SHP77 (cell line): Measurements from ENCODE around the gene TFRC.
"Not testable (repeated sequence)": the region's sequence is repeated elsewhere in the genome, so short reads cannot be mapped to it uniquely, and the experiment has no call there.

Source experiments
- DNase-seq, 2 experiments: peaks; one replicate each; lab custom pipeline; 2025; lab: John Stamatoyannopoulos, UW

TFRC gene

DNA sequence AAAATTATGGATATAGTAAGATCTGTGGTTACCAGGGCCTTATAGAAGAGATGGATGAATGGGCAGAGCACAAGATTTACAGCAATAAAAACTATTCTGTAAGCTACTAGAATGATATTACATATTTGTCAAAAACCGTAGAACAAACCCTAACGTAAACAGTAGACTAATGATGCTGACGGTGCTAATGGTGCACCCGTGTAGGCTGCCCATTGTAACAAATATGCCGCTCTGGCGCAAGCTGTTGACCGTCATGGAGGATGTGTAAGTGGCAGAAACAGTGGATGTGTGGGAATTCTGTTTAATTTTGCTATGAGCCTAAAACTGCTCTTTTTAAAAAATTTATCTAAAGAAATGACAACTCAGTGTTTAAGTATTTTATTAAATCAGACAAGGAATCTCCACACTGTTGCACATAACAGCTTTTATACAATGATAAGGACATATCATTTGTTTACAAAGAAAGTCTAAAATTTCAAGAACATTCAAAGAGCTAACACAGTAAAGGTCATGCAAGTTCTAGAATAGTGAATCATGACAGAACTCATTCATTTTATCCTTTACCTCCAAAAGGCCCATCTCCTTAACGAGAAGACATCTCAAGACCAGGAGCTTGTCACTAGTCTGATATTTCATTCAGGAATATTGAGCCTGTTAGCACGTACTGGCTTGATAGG, 32.8 kb downstream of the TFRC start:
- DNase-seq: no peak

GRCh38 chr3:196047391-196048030, 34.4 kb downstream of the TFRC start:
- no peak for DNase-seq

GRCh38 chr3:196044513-196044912, 37.4 kb downstream of the TFRC start:
- no peak for DNase-seq

DNA sequence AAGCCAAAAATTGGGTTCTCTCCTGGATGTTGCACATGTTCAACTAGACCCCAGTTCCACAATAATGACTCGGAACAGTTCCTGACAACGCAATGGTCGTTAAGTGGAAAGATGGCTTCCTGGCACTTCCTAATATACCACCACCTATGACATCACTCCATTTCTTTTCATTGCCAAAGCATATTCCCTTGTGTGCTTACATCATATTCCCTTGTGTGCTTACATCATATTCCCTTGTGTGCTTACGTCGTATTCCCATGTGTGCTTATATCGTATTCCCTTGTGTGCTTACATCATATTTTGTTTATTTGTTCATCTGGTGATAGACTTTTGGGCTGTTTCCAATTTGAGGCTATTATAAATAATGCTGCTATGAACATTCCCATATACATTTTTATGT, 39.2 kb downstream of the TFRC start:
- DNase-seq: no peak

- no peak for DNase-seq
Measured at GRCh38 chr3:196039359-196039758, 42.5 kb downstream of the TFRC start.

DNA sequence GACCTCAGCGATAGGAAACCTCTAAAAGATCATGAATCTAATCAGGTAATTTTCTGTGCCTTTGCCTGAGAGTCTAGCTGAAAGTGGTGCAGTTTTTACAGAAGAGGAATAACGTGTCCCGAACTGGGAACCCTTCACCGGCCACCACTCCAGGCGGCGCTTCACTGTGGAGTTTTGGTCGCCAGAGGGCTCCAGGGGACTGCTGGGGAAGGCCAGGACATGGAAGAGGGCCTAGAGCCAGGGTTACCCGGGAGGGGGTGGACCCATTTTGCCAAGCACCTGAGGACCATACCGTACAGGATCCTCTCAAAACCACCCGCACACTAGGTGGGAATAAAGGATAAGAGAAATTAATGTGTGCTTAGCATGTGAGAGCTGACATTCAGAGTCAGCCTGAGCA, 55.8 kb downstream of the TFRC start:
- not testable (repeated sequence) for DNase-seq

- DNase-seq: no peak
Measured at GRCh38 chr3:196024968-196025367, 56.9 kb downstream of the TFRC start.

- DNase-seq: no peak
Measured at GRCh38 chr3:196023947-196024346, 57.9 kb downstream of the TFRC start.

DNA sequence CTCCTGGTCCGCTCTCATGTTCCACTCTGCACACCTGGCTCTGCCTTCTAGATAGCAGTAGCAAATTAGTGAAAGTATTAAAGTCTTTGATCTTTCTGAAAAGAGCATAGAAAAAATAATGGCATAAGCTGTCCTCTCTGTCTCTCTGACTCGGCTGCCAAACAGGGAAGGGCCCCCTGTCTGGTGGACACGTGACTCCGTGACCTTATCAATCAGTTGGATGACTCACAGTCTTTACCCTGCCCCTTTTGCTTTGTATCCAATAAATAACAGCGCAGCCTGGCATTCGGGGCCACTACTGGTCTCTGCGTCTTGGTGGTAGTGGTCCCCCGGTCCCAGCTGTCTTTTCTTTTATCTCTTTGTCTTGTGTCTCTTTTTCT, 59.4 kb downstream of the TFRC start:
- DNase-seq: not testable (repeated sequence)

DNA sequence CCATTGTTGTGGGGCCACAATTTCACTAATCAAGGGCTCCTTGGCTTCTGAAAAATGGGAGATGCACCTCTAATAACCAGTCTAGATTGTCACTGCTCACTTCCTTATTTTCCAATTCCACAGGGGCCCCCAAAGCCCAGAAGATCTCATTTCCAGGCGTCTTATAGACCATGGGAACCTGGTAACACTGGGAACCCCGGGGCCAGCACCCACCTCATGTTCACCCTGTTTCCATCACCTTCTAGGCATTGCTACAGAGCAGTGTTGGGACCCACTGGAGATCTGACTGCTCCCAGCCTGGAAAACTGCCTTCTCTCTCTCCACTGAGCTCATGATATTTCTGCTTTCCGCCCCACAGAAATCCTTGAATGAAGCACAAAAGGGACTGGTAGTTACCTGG, 61.5 kb downstream of the TFRC start:
- DNase-seq: no peak

DNA sequence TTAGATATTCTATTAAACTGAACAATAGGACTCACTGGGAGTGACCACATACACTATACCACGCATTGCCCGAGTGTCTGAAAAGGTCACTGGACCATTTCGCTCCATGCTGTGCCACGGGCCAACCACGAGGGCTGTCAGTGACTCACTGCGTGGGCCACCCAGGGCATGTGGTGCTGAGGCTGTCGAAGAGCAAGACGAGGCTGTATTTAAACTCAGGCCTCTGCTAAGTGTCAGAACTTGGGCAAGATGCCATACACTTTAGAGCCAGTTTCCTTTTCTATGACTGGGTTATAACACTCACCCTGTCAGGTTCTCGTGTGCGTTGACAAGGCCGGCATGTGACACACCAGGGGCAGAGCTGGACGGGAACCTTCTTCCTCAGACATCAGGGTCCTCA, 62.3 kb downstream of the TFRC start:
- DNase-seq: not testable (repeated sequence)

- not testable (repeated sequence) for DNase-seq
Measured at GRCh38 chr3:196018159-196018558, 63.7 kb downstream of the TFRC start.

- DNase-seq: no peak
Measured at GRCh38 chr3:196016485-196016884, 65.4 kb downstream of the TFRC start.

- DNase-seq: no peak
Measured at GRCh38 chr3:196016059-196016458, 65.8 kb downstream of the TFRC start.

DNA sequence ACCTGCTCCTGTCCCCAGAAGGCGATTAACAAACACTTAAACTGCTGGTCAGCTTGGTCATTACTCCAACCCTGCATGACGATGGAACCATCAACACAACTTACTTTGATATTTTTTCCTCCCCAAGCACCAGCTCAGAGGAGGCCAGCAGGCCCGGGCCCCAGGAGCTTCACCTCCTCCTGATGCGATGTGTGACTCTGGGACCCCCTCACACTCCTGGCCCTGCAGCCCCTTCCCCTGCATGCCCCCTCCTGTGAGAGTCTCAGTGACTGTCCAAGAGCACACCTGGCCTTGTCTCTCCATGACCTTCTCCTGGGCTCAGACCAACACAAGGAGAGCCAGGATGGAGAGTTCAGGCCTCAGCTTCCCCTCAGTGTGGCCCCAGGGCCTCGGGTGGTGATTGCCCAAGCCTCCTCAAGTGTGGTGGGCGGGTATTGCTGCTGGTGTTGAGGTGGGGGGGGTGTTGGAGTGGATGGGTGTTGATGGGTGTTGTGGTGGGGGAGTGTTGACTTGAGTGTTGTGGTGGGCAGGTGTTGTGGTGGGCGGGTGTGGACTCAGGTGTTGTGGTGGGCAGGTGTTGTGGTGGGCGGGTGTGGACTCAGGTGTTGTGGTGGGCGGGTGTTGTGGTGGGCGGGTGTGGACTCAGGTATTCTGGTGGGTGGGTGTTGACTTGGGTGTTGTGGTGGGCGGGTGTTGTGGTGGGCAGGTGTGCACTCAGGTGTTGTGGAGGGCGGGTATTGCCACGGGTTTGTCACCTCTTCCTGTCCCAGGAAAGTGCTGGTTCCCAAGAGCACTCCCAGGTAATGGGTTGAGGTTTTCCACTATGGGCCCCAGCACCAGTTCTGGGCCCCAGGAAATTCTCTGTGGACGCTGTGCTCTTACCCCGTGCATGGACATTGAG, 68.1 kb downstream of the TFRC start:
- no peak for DNase-seq

GRCh38 chr3:196012941-196013476, 68.9 kb downstream of the TFRC start:
- DNase-seq: no peak

- no peak for DNase-seq
Measured at GRCh38 chr3:196012481-196012880, 69.4 kb downstream of the TFRC start.

- no peak for DNase-seq
Measured at GRCh38 chr3:196009456-196009855, 72.4 kb downstream of the TFRC start.

GRCh38 chr3:196008929-196009328, 73.0 kb downstream of the TFRC start:
- DNase-seq: no peak

- DNase-seq: no peak
Measured at GRCh38 chr3:196008387-196008786, 73.5 kb downstream of the TFRC start.

- no peak for DNase-seq
Measured at GRCh38 chr3:196007744-196008335, 74.0 kb downstream of the TFRC start.

GRCh38 chr3:196005338-196005737, 76.6 kb downstream of the TFRC start:
- DNase-seq: not testable (repeated sequence)
